Smooth muscle cell (in vitro differentiated cells): ENCODE data around the gene PNLDC1. TPM values are rescaled to one million over a fixed set of nuclear protein-coding genes. Genes with fewer than 3 reads are reported as not detected.

Experiments
- DNase-seq: peaks from one replicate; lab custom pipeline; 2025; ENCODE audit not compliant: unreplicated experiment; lab: John Stamatoyannopoulos, UW
- H2AFZ ChIP-seq: fragments of 200-600 bp; sonication (generic); 2 replicates; pipeline ENCODE4 v1.6.0; 2016; ENCODE audit warnings: antibody characterized with exemption, low read depth, mild to moderate bottlenecking
- H3F3A ChIP-seq: fragments of 200-600 bp; sonication (generic); 2 replicates; pipeline ENCODE4 v1.6.0; 2017; ENCODE audit warnings: antibody characterized with exemption, low read depth
- H3K27ac ChIP-seq: fragments of 200-600 bp; sonication (generic); 2 replicates; pipeline ENCODE4 v1.5.1; 2016; ENCODE audit warnings: low read depth, mild to moderate bottlenecking
- H3K27me3 ChIP-seq: fragments of 200-600 bp; sonication (generic); 2 replicates; pipeline ENCODE4 v1.6.1; 2016; ENCODE audit warnings: low read depth, mild to moderate bottlenecking
- H3K36me3 ChIP-seq: fragments of 200-600 bp; sonication (generic); 2 replicates; pipeline ENCODE4 v1.5.1; 2016; ENCODE audit warnings: low read depth
- H3K4me1 ChIP-seq: fragments of 200-600 bp; sonication (generic); 2 replicates; pipeline ENCODE4 v1.5.1; 2016; ENCODE audit warnings: low read depth
- H3K4me2 ChIP-seq: fragments of 200-600 bp; sonication (generic); 2 replicates; pipeline ENCODE4 v1.6.0; 2016; ENCODE audit warnings: mild to moderate bottlenecking
- H3K4me3 ChIP-seq: fragments of 200-600 bp; sonication (generic); 2 replicates; pipeline ENCODE4 v1.5.1; 2016; ENCODE audit warnings: mild to moderate bottlenecking
- H3K79me2 ChIP-seq: fragments of 200-600 bp; sonication (generic); 2 replicates; pipeline ENCODE4 v1.6.0; 2016; ENCODE audit warnings: low read depth, mild to moderate bottlenecking
- H3K9ac ChIP-seq: fragments of 200-600 bp; sonication (generic); 2 replicates; pipeline ENCODE4 v1.6.0; 2016; ENCODE audit warnings: low read depth
- H3K9me3 ChIP-seq: fragments of 200-600 bp; sonication (generic); replicated peaks from 2 replicates; pipeline ENCODE4 v1.5.1; 2016; ENCODE audit warnings: low read depth
- H4K20me1 ChIP-seq: fragments of 200-600 bp; sonication (generic); 2 replicates; pipeline ENCODE4 v1.6.0; 2016; ENCODE audit warnings: low read depth
- WGBS: methylation state at CpG from one replicate; pipeline ENCODE4 v1.1.7; 2016; ENCODE audit warnings: low lambda C conversion rate; 5-methylcytosine and 5-hydroxymethylcytosine counted together
- polyA plus RNA-seq: library from polyadenylated mRNA; unstranded; fragments of >200 nt; fragmentation: Nextera tagmentation; extraction: Ambion mirVana; gene quantifications from 2 replicates; pipeline ENCODE4 v1.2.1, GENCODE V29; 2016
- small RNA-seq: library from RNA; depleted of rRNA; stranded (forward); fragments of <200 nt; gene quantifications from one replicate; pipeline ENCODE3, GENCODE V24; 2014
- total RNA-seq: library from RNA; depleted of rRNA; stranded (reverse); fragments of >200 nt; gene quantifications from 2 replicates; pipeline ENCODE4 v1.2.3, GENCODE V29; 2014
- TF ChIP-seq, protein P1 (sequence below): fragments of 200-600 bp; sonication (generic); IDR thresholded peaks from 2 replicates; pipeline ENCODE4 v1.5.1; 2017; ENCODE audit warnings: borderline replicate concordance, mild to moderate bottlenecking, antibody characterized with exemption; ENCODE audit not compliant: insufficient read depth, poor library complexity, severe bottlenecking

The PNLDC1 gene
- total and polyA plus RNA-seq, 2 experiments from 2014 or later, result not detected

- Histone ChIP-seq H4K20me1 (no peaks in the 10 kb centered on the region), H3K4me1 (no peaks in the 10 kb centered on the region), H2AFZ (no peak overlapping the region), H3F3A (no peaks in the 10 kb centered on the region), H3K79me2 (no peaks in the 10 kb centered on the region), H3K27ac (no peak overlapping the region), H3K36me3 (no peaks in the 10 kb centered on the region), H3K9me3 (no peaks in the 10 kb centered on the region), H3K9ac (no peak overlapping the region), H3K27me3 (no peaks in the 10 kb centered on the region), H3K4me2 (no peak overlapping the region), H3K4me3 (no peak overlapping the region)
- no peak for DNase-seq
- TF ChIP-seq, protein P1, sequence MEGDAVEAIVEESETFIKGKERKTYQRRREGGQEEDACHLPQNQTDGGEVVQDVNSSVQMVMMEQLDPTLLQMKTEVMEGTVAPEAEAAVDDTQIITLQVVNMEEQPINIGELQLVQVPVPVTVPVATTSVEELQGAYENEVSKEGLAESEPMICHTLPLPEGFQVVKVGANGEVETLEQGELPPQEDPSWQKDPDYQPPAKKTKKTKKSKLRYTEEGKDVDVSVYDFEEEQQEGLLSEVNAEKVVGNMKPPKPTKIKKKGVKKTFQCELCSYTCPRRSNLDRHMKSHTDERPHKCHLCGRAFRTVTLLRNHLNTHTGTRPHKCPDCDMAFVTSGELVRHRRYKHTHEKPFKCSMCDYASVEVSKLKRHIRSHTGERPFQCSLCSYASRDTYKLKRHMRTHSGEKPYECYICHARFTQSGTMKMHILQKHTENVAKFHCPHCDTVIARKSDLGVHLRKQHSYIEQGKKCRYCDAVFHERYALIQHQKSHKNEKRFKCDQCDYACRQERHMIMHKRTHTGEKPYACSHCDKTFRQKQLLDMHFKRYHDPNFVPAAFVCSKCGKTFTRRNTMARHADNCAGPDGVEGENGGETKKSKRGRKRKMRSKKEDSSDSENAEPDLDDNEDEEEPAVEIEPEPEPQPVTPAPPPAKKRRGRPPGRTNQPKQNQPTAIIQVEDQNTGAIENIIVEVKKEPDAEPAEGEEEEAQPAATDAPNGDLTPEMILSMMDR, result no peak
- WGBS, result 89% methylated on average over 28 of the region's 28 CpGs
Observed at GRCh38 chr6:159866286-159867247, 66.5 kb downstream of the PNLDC1 start.

Small RNA genes lying within 50 kb of the gene (small RNA-seq; reads per million reads assigned to genes)
- gene SNORA20 (168 reads per million, percentile 99 among the genes with 10 or more reads in this experiment), gene SNORA29 (not detected)

Other genes with a start within 250 kb of the PNLDC1 start
- 68.4 and 69.4 TPM in 2 replicates for gene SOD2, start 107.0 kb upstream of the PNLDC1 start, total RNA-seq
- gene SOD2, start 107.0 kb upstream of the PNLDC1 start, polyA plus RNA-seq, result 53.2 and 72.0 TPM in 2 replicates
- gene WTAP, start 72.8 kb upstream of the PNLDC1 start, total RNA-seq, result 90.2 and 94.1 TPM in 2 replicates
- 39.4 and 56.8 TPM in 2 replicates for gene WTAP, start 72.8 kb upstream of the PNLDC1 start, polyA plus RNA-seq
- 21.5 and 25.3 TPM in 2 replicates for gene ACAT2, start 38.2 kb upstream of the PNLDC1 start, total RNA-seq
- gene ACAT2, start 38.2 kb upstream of the PNLDC1 start, polyA plus RNA-seq, result 51.0 and 82.5 TPM in 2 replicates
- gene TCP1, start 10.7 kb upstream of the PNLDC1 start, total RNA-seq, result 132 and 153 TPM in 2 replicates
- 124 and 125 TPM in 2 replicates for gene TCP1, start 10.7 kb upstream of the PNLDC1 start, polyA plus RNA-seq
- gene MRPL18, start 9.8 kb upstream of the PNLDC1 start, total RNA-seq, result 78.9 and 107 TPM in 2 replicates
- gene MRPL18, start 9.8 kb upstream of the PNLDC1 start, polyA plus RNA-seq, result 78.8 and 80.4 TPM in 2 replicates
- gene MAS1, start 90.7 kb downstream of the PNLDC1 start, total RNA-seq, result not detected in 2 replicates
- gene MAS1, start 90.7 kb downstream of the PNLDC1 start, polyA plus RNA-seq, result not detected in 2 replicates
- gene IGF2R, start 168.8 kb downstream of the PNLDC1 start, total RNA-seq, result 64.5 and 77.4 TPM in 2 replicates
- 43.9 and 44.7 TPM in 2 replicates for gene IGF2R, start 168.8 kb downstream of the PNLDC1 start, polyA plus RNA-seq